ENCODE results near the gene LOXL3.
A peak's percentile ranks its signal among the peaks of the same experiment; 100 is the strongest.

The LOXL3 gene

DNA sequence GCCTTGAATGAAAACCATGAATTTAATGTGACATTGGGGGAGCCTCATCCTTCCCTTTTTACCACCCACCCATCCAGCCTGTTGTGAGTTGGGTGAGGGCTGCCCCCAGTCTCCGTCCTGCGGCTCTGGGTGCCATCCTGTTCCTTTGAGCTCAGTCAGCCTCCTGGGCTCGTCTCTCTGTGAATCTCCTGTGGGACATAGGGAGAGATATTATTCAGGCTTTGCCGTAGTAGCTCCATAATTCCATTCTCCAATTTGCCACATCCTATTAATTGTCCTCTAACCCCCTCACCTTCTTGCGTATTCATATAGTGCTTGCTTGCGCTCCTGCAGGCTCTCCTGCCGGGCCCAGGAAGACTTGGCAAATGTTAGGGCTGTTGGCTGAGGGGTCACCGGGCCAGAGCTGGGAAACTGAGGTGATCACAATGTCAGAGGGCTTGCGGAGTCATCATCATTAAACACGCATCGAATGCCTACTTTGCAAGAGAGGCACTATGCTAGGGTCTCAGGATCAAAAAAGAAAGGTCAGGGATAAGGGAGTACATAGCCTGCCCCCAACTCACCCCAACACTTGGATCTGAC, 27.0 kb downstream of the LOXL3 start:
- no peak for DNase-seq

DNA sequence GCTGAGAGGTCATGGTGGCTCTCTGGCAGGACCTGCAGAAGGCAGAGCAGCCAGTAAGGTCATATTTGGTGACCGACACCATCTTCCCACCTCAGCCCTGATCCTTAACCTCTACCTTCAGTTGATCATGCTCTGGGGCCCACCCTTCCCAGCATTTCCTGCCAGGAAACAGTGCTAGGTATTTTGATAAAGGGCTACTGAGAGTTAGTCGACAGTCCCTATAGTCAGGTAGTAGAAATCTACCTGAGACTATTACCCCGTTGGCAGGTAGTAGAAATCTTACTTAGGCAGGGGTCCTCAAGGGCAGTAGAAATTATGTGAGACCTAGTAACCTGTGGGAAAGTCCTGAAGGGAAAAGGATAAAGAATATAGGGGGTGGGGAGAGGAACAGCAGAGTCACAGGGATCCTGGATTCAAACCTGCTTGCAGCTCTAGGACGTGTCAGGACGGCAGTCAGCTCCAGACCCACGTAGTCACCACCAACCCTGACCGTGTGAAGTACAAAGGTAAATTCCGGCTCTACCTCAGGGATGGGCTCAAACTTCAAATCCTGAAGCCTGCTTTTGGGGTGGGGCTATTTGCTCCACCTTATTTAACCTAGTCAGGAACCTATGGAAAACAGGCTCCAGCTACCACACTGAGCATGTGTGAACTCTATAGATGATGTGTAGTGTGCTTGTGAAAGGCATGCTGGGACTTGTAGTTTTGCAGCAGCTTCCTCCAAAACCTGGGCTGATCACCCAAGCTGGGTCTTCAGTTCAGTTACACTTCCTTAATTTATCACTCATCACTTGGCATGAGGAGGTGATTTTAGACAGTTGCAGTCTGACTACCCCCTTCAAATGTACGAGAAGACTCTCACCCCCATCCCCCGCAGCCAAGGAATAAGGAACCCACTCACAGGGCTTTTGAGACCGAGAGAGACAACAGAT, 27.8 kb downstream of the LOXL3 start, which contains the start of gene DQX1:
Gene DQX1, minus strand, starts transcription at position 515 of the 932 bp plus-strand sequence. Its CDS starts 502 bp downstream, at position 13.
- DNase-seq, result no peak

DNA sequence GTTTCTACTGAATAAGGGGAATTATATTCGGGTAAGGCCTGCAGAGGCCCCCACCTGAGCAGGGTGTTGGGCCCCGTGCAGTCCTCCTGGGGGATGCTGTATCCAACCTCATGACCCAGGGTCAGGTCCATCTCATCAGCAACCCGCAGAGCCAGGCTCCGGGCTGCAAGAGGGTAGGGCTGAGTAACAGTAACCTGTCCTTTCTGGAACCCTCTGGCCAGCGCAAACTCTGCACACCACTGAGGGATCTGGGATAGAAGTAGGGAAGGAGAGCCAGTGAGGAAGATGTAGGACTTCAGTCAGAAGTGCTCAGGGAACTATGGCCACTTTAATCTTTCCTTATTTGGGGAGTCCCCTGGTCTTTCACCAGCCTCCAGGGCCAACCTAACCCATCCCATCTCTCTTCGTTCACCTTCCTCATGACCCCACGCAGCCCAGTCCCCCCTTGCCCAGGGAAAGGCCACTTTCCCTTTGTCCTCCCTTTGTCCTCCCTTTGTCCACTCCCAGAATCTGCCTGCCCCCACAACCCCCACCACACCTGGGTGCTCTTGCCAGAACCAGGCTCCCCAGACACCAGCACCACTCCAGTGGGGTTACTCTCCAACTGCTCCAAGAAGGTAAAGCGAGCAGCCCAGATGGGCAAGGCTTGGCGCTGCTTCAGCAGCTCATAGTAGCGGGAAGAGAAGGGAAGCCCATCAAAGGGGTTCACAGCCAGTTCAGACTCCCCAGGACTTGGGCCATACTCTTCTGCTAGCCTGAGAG, 28.6 kb downstream of the LOXL3 start:
- DNase-seq, result no peak

DNA sequence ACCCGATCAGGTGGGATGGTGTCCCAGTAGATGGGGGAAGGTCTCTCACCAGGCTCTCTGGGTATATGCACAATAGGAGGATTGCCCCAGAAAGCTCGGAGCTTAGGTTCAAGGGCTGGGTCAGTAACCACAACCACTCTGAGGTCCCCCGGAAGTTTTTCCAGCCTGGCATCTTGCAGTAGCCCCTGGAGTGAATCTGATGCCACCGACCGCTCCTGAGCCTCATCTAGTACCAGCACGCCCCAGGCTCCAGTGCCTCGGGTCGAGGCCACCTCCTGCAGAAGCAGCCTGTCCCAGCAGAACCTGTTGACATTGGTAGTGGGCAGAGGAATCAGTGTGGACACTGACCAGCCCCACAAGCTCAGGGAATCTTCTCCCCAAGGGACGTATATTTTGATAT, 29.7 kb downstream of the LOXL3 start:
- no peak for DNase-seq

DNA sequence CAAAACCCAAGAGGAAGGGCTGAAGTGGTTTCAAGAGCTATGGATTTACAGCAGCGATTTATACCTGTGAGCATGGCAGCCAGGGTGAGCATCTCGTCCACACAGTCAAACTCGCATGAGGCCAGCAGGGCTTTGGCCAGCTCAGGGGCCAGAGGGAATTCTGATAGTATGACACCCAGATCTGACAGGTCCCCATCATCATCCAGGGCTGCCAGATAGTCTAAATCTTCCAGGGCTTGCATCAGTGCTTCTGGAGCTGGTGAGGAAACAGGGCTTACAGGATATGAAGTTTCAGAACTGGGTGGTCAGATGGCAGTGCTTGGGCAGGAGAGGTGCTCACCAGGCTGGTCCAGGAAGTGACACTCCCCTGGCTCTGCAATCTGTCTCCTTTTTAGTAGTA, 31.2 kb downstream of the LOXL3 start:
- no peak for DNase-seq

DNA sequence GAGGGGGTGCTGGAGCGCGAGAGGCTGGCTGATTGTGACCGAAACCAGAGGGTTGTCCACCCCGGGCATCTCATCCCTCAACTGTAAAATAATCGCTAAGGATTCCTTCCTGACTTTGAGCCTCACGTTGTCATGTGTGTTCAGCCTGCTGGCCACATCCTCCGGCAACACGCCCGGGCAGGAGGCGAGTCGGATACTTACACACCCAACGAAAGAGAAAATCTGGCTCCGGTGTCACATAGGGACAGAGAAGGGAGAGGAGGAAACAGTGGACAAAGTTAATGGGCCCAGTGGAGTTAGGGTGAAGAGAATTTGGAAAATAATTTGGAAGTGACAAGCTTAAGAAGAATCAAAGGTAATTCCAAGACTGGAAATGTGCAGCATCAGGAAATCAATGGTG, 37.1 kb downstream of the LOXL3 start:
- DNase-seq, result no peak

DNA sequence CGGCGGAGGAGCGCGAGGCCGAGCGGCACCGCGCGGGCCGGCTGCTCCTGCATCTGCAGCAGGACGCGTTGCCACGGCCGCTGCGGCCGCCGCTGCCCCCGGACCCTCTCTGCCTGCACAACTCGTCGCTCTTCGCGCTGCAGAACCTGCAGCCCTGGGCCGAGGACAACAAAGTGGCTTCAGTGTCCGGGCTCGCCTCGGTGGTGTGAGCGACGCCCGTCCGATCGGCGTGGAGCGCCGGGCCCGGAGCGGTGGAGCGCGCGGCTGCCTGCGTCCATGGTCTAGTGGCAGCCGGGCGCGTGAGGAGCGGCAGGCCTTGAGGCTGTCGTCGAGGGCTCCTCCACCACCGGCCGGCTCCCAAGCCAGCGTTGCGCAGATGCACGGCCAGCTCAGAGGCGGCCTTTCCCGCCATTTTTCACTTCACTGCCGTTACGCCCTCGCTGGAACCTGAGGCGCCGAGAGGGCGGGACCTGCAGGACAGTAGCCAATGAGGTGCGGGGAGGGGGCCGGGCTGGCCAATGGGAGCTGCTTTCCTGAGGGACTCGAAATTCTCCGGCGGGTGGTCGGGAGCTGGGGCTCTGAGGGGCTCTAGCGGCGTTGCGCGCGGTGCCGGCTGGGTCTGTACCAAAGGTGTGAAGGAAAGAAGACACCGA, 37.6 kb downstream of the LOXL3 start:
- DNase-seq, result peak in 1 of 2 donors; percentile 30

DNA sequence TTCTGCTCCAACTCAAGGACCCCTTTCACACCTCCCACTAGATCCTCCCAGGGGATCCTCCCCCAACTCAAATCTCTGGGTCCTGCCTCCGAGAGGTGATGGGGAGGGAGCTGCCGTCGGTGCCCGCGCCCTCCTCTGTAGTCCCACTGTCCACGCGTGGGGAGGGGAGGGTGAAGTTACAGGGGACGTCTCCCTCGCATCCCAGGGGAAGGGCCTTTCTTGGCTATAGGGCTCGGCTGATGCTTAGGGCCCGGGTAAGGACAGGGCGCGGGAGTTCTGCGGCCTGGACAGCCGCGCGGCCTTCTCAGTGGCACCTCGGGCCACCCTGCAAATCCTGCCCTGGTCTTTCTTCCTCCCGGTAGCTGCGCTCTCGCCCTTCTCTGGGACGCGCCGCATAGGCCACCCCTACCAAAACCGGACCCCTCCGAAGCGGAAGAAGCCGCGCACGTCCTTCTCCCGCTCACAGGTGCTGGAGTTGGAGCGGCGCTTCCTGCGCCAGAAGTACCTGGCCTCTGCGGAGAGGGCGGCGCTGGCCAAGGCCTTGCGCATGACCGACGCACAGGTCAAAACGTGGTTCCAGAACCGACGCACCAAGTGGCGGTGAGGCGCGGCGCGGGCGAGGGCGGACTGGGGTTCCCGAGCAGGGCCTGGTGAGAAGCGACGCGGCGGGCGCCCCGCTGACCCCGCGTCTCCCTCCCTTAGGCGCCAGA, 38.3 kb downstream of the LOXL3 start:
- no peak for DNase-seq

DNA sequence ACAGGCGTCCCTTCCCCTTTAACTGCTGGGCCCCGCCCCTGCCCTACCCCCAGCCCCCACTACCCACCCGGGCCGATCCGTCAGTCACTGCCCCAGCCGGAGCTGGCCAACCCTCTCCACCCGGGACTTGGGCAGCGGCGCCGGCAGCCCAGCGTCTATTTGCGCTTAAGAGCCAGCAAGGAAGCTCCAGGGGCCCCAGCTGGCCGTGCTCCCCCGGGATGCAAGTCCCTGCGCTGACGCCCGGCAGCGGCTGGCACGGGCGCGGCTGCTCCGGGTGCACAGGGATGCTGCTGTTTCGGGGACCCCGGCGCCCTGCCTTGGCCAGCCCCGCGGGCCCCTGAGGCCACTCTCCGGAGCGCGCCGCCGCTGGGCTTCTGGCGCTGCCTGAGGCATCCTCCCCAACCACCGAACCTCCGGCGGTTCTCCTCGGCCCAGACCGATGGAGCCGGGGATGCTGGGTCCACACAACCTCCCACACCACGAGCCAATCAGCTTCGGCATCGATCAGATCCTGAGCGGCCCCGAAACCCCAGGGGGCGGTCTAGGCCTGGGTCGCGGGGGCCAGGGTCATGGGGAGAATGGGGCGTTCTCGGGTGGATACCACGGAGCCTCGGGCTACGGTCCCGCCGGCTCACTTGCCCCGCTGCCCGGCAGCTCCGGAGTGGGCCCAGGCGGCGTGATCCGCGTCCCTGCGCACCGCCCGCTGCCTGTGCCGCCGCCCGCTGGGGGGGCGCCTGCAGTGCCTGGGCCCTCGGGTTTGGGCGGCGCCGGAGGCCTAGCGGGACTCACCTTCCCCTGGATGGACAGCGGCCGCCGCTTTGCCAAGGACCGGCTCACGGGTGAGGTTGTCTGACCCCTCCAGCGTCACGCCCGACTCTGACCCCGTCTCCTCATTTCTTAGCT, 39.1 kb downstream of the LOXL3 start, which contains the start of gene TLX2:
Gene TLX2, plus strand, starts transcription at position 83 of the 903 bp plus-strand sequence. Its CDS starts 357 bp downstream, at position 440.
- DNase-seq, result peak in 1 of 2 donors; percentile 44

DNA sequence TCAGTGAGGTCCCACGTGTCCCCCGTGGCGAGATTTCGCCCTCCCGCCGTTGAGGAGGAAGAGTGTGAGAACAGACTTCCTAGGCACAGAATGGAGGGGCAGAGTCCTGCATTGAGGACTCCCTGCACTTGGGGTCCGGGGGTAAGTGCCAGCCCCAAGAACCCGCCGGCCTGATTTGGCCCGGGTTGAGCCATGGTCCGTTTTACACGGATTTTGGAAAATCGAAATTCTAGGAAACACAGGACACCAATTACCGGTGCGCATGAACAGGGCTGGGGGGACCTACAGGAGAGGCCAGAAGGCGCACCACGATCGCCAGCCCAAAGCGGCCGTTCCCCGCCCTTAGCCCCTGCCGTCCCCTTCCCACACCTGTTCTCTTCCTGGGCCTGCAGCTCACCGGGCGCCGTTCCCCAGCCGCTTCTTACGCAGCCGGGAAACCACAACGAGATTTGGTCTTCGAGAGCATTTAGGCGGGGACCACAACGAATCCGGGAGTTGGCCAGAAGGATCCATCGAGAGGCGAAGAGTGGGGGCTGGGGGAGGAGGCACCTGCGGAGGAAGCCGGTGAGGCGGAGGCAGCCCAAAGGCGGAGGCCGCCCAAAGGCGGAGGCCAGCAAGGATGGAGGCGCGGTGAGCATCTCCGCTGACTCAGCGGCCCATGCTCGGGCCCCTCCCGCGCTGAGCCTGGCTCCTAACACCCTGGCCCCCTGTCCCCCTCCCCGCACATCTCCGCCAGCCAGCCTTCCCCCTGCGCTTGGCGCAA, 40.0 kb downstream of the LOXL3 start:
- DNase-seq, result no peak

DNA sequence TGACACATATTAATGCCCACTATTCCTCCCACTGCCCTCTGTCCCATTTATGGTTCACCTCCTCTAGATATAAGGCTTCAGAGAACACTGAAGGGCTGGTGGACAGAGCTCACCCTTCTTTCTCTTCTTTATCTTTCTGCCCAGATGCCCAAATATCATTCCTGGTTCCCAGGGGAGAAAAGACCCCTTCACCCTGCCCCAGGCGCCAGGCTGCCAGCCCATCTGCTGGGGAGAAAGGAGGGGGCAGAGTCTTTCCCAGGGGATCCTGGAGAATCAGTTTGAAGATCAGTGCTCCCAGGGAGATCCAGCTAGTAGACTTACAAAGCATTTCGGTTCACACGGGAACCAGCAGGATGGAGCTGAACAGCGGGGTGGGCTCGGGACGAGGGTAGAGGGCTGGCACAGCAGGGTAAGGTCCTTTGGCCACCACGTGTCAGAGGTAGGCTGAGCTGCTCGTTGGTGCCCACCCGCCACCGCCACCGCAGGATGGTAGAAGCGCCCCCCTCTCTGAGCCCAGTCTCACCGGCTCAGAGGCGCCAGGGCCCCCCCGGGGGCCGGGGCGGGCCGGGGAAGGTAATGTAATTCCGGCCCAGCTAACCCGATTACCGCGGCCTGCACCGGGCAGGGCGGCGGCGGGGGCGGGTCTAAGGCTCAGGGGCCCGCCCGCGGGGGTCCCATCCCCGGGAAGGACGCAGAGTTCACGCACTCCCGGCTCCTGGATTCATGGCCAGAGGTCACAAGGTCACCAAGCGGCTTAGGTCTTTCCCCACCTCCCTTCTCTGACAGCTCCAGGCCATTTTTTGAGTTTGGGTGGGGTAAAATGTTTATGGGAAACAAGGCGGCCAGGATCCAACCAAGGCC, 40.8 kb downstream of the LOXL3 start:
- DNase-seq, result no peak

DNA sequence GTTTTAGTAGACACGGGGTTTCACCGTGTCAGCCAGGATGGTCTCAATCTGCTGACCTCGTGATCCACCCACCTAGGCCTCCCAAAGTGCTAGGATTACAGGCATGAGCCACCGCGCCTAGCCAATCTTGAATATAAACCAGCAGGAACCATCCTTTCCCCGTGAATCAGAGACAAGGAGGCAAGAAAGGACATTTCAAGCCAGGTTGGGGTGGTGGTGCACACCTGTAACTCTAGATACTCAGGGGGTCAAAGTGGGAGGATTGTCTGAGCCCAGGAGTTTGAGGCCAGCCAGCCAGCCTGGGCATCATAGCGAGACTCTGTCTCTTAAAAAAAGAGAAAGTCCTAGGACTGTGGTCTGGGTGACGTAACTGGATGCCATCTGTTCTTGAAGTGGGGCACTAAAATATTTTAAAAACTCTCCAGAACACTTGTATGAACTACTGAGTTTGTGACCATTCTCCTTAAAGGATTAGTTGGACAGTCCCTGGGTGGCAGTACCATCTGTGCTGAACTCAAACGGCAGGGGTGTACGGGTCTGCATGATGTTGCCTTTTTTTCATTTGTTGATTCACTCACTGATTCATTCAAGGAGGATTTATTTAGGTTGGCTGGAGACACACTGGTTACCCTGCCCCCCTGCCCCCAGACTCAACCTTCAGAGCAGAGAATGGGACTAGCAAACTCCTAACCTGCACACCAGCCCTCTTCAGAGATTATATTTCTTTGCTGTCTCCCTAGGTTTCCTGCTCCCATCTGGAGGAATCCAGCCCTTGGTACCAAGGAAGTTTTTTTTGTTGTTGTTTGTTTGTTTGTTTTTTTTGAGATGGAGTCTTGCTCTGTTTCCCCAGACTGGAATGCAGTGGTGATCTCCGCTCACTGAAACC, 42.4 kb downstream of the LOXL3 start:
- DNase-seq, result no peak

DNA sequence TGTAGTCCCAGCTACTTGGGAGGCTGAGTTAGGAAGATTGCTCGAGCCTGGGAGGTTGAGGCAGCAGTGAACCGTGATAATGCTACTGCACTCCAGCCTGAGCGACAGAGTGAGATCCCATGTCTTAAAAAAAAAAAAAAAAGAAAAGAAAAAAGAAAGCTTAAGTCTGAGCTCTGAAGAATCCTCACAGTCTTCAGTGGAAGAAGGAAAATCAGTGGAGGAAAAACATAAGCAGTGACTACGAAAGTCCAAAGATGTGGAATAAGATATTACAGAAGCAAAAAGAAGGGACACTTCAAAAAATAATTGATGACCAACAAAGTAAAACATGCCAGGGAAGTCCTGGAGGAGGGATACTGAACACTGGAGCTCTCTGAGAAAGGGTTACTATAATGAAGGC, 43.5 kb downstream of the LOXL3 start:
- DNase-seq, result no peak

DNA sequence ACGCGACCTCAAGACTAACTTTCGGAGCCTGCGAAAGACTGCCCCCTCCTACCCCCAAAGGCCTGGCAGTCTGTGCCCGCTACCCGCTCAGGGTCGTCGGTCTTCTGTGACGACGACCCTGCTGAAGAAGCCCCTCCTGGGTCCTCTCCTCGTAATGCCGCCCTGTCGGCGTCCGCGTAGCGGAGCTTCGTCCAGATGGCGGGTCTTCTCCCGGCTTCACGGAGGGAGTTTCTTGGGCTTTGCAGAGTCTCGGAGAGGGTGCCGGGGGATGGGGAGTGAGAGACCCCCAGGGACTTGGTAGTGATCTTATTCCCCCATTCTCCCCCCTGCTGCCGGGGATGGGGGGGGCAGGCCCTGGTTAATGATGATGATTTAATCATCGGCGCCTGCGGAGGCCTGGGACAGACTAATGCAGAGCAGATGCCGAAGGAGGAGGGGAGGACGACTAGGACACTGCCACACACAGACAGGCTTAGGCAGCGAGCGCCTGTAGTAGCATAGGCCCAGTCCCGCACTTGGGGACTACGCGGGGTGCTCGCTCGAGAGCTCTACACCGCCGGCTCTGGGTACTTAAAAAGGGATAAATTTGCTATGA, 45.7 kb downstream of the LOXL3 start:
- DNase-seq, result no peak

DNA sequence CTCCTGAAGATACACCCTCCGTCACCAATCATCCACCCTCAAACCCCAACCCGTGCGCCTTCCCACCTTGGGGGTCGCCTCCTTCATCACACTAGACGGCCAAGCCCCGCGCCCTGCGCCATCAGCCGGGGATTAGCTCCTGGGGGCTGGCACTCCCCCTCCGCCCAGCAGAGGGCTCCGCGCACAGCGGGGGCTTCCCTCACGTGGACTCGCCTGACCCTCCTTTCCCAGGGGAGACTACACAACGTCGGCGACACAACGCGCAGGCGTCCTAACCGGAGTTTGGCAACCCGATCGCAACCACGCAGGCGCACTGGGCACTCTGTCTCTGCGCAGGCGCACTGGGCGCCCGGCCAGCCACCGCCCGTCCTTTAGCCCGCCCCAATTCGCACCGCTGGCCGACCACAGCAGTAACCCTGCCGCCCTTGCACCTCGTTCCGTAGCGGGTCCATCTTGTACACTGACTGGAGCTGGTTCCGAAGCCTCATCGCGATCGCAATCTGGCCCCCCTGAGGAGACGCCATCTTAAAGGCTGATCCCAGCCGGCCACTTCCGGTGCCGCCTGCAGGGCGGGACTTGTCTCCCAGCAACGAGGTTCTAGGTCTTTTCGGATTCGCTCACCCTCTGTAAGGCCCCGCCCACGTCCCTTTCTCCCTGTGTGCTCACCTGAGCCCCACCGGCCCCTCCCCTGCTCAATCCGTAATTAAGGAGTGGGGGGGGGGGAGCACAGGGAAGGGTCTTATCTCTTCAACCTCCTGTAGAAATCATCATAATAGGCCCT, 46.4 kb downstream of the LOXL3 start, which contains the start of gene PCGF1:
Gene PCGF1, minus strand, starts transcription at position 551 of the 781 bp plus-strand sequence. Its CDS starts 27 bp downstream, at position 524.
- DNase-seq, result peak; percentile 93 to 97

DNA sequence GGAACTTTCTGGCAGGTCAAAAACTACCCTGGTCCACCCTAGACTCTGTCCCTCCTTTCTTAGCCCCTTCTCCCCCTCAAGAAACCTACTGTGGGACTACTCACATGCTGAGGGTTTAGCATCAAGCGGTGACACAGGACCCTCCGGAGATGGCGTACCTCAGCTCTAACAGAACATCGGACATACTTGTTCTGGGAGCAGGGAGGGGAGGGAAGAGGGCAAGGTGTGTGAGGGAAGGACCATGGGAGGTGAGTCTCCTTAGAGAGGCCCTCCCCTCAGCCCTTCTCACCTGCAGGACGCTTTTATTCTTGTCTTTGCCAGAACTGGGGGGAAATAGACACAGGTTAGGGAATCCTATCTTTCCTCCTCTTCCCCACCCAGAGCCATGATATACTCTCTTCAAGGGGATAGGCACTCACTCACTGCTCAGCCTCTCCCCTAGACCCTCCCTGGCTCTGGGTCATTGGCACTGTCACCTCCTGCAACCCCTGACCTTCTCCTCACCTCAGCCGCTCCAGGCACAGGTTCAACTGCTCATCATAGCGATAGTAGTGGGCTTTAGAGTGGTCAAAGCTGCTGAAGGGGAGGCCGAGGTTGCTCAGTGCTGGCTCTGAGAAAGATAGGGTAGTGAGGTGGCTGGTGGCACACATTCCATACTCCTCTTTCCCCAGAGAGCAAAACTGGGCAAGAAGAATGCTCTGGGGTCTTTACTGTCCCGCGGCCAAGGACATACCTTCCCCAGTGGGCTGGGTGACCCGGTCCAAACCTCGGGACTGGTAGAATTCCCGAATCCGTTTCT, 48.1 kb downstream of the LOXL3 start:
- no peak for DNase-seq
